ENCODE measurements around the gene HOOK1.

The HOOK1 gene

DNA sequence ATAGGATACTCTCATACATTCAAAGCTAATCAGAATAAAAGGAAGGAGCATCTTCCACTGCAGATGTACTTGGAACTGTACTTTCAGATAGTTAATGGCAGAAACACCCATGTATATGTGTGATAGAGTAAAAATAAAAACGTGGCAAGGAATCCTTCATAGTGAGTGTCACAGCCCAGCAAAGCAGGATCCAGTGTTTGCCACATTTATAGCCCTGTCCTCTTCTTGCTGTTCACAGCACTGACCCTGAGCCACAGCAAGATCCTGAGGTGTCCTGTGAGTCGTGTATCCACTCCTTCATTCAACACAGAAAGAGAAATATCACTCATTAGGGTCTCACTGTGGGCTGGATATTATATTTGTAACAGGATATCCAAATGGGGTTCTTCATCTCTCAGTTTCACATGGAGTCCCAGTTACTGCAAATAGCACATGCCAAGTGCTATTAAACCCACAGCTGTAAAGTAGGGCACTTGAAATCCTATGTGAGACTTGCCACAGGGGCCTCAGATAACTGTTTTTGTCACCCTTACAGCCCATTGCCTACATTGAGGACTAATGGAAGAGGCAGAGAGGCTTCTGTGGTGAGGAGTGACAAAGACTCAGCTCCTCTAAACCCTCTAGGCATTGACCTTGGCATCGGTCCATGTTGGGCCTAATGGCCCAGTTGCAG, 70.5 kb downstream of the HOOK1 start:
- no peak for DNase-seq (ENCODE audit: extremely low read depth, low read depth)
- TF ChIP-seq, protein P1, sequence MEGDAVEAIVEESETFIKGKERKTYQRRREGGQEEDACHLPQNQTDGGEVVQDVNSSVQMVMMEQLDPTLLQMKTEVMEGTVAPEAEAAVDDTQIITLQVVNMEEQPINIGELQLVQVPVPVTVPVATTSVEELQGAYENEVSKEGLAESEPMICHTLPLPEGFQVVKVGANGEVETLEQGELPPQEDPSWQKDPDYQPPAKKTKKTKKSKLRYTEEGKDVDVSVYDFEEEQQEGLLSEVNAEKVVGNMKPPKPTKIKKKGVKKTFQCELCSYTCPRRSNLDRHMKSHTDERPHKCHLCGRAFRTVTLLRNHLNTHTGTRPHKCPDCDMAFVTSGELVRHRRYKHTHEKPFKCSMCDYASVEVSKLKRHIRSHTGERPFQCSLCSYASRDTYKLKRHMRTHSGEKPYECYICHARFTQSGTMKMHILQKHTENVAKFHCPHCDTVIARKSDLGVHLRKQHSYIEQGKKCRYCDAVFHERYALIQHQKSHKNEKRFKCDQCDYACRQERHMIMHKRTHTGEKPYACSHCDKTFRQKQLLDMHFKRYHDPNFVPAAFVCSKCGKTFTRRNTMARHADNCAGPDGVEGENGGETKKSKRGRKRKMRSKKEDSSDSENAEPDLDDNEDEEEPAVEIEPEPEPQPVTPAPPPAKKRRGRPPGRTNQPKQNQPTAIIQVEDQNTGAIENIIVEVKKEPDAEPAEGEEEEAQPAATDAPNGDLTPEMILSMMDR (IDR thresholded peaks at IDR 0.05; ENCODE audit: low read depth, low read length, missing control alignments): no peak
- H3K4me3 ChIP-seq (replicated peaks; ENCODE audit: low read depth, low read length): no peak overlapping the region

DNA sequence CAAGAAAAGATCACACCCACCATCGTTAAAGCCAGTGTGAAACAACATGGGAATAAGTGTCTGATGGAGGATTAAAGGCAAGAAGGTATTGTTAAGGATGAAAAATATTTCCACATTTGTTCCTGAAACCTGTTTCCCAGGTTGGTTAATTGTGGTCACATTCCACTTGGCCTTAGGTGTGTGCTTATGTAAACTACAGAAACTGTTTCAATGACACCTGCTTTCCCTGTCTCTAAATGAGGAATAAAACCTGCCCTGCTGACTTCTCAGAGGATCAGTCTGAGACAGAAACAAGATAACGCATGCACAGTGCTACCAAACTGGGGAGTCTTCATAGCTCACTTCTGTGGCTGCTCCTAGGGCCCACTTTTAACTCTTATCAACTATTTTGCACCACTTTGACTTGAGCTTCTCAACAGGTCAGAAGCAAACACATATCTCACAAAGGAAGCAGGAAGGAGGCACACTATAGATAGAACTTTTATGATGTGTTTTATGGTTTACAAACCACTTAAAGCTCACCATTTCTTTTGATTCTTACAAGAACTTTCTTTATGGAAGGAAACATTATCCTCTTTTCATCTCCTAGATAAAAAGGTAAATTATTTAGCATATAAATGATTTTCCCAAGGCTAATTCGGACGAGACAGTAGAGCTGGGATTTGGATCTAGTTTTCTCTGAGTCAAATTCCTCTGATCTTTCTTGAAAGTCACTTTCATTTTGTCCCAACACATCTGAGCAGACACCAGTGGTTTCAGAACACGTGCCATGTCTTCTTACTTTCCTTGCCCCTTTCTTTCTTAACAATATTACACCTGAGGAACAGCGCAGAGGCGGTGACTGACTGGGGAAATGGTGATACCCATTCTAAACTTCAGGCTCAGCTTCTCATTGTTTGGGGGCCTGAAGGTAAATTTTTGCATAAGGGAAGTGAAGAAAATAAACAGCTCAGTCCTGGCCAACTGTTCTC, 78.4 kb downstream of the HOOK1 start:
- H3K4me3 ChIP-seq (replicated peaks; ENCODE audit: low read depth, low read length): no peak overlapping the region
- TF ChIP-seq, protein P1 (IDR thresholded peaks at IDR 0.05; ENCODE audit: low read depth, low read length, missing control alignments): no peak
- no peak for DNase-seq (ENCODE audit: extremely low read depth, low read depth)

DNA sequence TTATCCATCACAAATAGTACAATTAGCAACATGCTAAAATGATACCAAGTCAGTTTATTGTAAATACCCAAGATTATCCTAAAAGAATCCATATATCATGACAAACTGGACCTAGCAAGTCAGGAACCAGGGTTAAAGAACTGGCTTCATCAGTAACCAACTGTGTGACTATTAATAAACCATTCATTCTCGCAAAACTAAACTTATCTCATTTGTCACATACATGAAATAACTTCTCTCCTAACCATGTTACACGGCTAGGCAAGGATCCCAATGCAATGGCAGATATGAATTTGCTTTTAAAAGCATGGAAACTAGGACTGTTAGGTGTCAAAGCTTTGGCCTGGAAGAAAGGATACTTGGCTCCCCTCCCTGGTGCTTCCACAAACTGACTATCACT, 82.4 kb downstream of the HOOK1 start:
- no peak for DNase-seq (ENCODE audit: extremely low read depth, low read depth)

DNA sequence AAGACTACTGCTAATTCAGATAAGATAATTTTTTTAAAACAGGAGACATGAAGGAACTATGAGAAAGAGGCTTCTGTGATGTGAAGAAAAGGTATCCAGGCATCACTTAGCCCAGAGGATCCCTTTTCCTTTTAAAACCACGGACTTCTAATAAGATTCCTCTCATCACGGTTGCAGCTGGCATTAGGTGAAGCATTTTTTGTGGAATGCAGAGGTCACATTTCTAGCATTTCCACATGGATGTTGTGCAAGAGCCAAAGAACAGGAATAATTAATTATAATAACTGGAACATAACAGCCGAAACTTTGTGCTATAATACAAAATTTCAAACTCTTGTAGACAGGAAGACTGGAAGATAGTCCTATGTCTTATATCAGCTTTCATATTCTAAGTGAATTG, 84.2 kb downstream of the HOOK1 start:
- TF ChIP-seq, protein P1 (IDR thresholded peaks at IDR 0.05; ENCODE audit: low read depth, low read length, missing control alignments): no peak

More for the DNA sequence above, 82.4 kb downstream of the HOOK1 start:
- no peak overlapping the region for H3K4me3 ChIP-seq (replicated peaks; ENCODE audit: low read depth, low read length)
- TF ChIP-seq, protein P1 (IDR thresholded peaks at IDR 0.05; ENCODE audit: low read depth, low read length, missing control alignments): no peak

DNA sequence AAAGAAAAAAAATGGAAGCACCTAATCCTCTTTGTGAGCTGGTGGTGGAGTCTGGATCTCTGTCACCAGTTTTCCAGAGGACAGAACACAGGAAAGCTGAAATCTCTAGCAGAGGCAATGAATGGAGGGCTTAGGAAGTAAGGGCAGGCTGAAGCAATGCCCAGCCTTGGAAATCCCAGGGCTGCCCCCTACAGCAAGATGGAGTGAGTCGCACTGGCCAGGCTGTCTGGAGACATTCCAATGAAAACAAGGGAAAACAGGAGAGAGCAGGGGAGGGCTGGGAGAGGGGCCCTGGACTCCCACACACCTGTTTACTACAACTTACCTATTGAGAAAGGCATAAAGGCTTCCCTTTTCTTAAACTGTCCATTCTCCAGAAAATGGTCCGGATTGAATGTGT, 85.9 kb downstream of the HOOK1 start:
- TF ChIP-seq, protein P1 (IDR thresholded peaks at IDR 0.05; ENCODE audit: low read depth, low read length, missing control alignments): no peak
- no peak overlapping the region for H3K4me3 ChIP-seq (replicated peaks; ENCODE audit: low read depth, low read length)
- DNase-seq (ENCODE audit: extremely low read depth, low read depth): no peak

More for the DNA sequence above, 84.2 kb downstream of the HOOK1 start:
- no peak for DNase-seq (ENCODE audit: extremely low read depth, low read depth)
- H3K4me3 ChIP-seq (replicated peaks; ENCODE audit: low read depth, low read length): no peak overlapping the region

DNA sequence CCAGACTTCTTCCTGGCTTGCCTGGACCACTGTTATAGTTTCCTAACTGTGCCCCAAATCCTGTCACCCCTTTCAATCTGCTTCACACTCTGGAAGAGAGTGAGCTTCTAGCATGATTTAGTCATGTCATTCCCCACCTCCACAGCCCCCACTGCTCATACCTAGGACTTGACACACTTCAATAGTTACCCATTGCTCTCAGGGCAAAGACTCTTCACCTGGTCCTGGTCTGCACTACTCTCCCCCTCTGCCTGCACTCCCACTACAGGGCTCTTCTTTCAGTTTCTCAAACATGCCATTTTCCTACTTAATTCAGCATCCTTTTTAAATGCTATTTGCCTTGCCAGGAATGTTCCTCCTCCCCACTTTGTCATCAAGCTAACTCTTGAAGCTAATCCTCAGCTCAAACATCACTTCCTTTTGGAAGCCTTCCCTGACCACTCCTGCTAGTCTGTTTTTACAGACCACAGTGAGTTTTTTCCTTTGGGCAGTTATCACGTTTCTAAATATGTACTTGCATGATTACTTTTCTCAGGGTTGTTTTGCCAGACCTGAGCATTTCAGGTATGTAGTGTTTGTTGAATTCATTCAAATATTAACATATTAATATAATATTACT, 87.1 kb downstream of the HOOK1 start:
- H3K4me3 ChIP-seq (replicated peaks; ENCODE audit: low read depth, low read length): no peak overlapping the region
- no peak for DNase-seq (ENCODE audit: extremely low read depth, low read depth)
- TF ChIP-seq, protein P1 (IDR thresholded peaks at IDR 0.05; ENCODE audit: low read depth, low read length, missing control alignments): no peak
